HG03575 (cell line): ENCODE data around the gene PRIMPOL.
A peak's percentile ranks its signal among the peaks of the same experiment; 100 is the strongest.

Experiments
- ATAC-seq: cut with Tn5 transposase; IDR thresholded peaks from one replicate; pipeline ENCODE4 v1.9.1; 2021; ENCODE audit not compliant: unreplicated experiment, insufficient number of reproducible peaks, low FRiP score; ENCODE audit errors: extremely low read depth

Gene PRIMPOL

DNA sequence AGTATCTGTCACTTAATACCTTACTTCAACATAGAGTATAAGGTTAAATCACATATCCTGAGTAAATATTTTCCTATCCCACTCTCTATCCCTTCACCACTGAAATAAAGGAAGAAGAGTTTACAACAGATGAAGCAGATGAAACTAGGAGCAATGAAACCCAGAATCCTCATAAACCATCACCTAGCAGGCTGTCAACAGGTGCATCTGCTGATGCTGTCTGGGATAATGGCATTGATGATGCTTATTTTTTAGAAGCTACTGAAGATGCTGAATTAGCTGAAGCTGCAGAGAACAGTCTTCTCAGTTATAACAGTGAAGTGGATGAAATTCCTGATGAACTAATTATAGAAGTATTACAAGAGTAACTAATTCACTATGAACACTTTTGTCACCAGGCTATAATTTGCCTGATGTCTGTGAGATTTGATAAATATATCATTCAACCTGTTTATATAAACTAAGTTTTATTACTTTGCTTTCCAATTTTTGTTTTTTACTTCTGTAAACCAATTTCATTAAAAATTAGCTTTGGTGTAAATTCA is 44.9 kb downstream of the PRIMPOL start:
- no peak for ATAC-seq

DNA sequence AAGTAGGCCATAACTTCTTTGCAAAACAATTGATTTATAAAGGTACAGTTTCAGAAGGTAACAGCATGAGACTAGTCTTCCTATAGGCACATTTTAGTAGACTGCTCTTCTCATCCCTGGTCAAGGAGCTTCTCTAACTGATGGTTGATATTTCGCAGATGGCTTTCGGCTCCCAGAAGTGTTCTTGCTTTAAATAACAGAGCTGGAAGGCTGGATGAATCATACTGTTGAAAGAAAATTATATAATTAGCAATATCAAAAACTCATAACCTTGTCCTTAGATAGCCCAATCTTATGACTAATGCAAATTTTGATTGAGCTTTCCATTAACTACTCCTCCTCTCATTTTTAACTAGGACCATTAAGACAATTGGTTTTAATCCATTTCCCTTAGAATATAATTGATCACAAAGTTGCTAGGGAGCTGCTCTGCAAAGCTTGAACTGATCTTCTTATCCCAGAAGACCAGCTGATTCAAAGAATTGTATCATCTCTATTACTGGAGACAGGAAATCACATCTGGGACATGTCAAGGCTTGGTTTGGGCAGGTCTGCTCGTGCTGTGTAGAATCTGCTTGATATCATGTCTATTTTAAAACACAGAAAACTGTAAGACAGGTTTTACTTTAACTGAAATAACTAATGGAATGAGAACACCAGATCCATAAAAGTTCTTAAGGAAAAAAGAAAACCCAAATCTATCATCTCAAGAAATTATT is 45.8 kb downstream of the PRIMPOL start:
- ATAC-seq, result no peak

GRCh38 chr4:184697956-184698355 is 48.4 kb downstream of the PRIMPOL start:
- ATAC-seq, result no peak

GRCh38 chr4:184699941-184700340 is 50.4 kb downstream of the PRIMPOL start:
- ATAC-seq, result no peak

DNA sequence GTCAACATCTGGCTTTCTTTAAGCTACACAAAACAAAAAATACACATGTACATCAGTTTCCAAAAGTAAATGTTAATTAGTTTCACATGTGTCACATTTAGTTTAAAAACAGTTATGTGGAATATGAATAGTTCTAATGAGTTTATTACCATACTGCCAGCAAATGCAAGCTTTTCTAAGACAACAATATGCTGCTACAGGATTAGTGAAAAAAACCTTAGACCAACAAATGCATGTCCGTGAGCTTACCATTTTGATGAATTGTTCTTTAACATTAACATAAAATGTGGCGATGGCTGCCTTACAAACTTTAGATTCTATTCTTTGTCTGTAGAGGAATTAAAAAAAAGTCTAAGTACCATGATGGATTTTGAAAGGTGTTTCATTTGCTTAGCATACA is 52.6 kb downstream of the PRIMPOL start:
- ATAC-seq, result no peak

DNA sequence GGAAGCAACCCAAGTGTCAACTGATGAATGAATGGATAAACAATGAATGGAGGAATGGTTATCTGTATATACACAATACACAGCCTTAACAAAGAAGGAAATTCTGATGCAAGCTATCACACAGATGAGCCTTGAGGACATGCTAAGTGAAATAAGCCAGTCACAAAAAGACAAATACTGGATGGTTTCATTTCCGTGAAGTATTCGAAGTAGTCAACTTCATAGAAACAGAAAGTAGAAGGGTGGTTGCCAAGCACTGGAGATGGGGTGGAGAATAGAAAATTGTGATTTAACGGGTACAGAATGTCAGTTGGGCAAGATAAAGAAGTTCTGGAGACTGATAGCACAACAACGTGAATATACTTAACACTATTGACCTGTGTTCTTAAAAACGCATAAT is 56.2 kb downstream of the PRIMPOL start:
- no peak for ATAC-seq

GRCh38 chr4:184706453-184706852 is 56.9 kb downstream of the PRIMPOL start:
- ATAC-seq, result no peak

DNA sequence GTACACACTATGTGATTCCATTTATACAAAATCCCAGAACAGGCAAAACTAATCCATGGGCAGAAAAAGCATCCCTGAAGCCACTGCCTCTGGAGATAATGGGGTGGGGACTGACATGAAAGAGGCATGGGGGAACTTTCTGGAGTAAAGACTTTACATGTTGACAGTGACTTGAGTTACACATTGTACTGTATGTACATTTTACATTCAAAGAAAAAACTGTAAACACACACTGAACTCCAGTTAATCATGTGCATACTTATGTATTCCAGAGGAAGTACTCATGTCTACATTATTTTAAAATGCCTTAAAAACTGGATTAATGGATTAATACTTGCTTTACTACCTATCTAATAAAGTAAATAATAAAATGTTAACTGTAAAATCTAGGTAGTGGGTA is 62.8 kb downstream of the PRIMPOL start:
- ATAC-seq, result no peak

- ATAC-seq, result no peak
Measured at GRCh38 chr4:184713887-184714286, 64.3 kb downstream of the PRIMPOL start.

DNA sequence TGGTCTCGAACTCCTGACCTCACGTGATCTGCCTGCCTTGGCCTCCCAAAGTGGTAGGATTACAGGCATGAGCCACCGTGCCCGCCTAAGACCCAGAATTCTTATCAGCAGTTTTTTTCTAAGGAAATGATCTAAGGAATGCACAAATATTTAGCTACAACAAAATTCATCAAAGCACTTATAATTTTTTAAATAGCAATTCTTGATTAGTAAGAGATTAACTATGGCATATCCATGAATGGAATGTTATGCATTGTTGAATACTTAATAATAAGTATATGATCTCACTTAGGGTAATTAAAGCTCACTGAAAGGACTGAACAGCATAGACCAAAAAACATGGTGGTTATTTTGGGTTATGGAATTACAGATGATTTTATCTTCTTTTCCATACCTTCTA is 66.0 kb downstream of the PRIMPOL start:
- ATAC-seq, result no peak

GRCh38 chr4:184719407-184719806 is 69.9 kb downstream of the PRIMPOL start:
- no peak for ATAC-seq

- ATAC-seq, result no peak
Measured at GRCh38 chr4:184721254-184721653, 71.7 kb downstream of the PRIMPOL start.

DNA sequence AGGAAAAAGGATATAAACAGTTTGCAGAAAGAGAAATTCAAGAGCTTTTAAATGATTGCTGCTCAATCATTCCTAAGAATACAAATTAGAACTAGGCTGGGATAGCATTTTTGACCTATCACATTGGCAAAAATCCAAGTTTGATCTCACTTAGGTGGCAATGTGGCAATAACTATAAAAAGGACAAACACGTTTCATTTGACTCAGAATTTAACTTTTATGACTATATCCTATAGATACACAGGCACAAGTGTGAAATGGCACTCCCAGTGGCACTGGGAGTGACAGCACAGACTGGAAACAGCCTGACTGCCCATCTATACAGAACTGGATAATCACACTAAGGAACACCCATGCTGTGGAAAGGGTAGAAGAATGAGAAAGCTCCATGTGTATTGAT is 73.3 kb downstream of the PRIMPOL start:
- no peak for ATAC-seq

DNA sequence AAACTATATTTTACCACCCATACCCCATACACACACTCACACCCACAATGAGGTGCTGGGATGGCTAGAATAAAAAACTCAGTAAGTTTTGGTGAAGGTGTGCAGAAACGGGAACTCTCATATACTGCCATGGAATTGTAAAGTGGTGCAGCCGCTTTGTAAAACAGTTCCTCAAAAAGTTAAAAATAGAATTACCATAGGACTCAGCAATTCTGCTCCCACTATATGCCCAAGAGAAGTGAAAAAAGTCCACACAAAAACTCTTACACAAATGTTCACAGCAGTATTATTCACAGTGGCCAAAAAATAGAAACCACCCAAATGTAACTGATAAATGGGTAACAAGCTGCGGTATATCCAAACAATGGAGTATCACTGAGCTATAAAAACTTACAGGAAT is 77.9 kb downstream of the PRIMPOL start:
- ATAC-seq, result no peak

DNA sequence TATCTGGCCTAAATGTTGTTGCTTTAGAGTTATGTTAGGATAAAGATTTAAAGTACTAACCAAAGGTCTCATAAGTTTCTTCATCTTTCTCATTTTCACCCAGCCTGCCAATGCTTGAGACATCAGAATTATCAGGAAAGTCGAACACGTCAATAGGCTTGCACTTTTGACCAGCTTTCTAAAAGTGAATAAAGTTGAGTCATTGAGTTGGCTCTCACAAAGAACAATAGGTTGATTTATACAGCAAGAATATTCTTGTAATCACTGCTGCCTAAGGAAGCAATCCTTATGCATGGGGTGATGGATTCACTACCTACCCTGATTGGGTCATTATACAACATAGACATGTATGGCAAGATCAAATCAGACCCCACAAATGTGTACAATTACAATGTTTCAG is 79.3 kb downstream of the PRIMPOL start:
- ATAC-seq, result no peak

DNA sequence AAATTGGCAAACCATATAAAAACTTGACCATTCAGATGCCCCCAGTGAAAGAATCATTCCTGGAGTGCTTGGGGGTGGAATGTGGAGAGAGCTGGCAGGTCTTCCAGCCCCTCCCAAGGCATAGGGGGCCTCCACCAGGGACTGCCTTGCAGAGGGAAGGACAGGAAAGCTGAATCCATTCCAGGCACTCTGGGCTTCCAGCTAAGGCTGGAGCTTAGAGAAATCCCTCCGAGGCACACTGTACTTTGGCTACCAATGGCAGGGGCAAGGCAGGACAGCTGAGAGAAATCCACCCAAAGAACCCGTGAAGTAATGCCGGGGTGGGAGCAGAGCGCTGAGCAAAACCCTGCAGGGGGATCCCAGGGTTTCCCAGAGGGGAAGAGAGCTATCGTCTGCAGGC is 80.4 kb downstream of the PRIMPOL start:
- no peak for ATAC-seq

DNA sequence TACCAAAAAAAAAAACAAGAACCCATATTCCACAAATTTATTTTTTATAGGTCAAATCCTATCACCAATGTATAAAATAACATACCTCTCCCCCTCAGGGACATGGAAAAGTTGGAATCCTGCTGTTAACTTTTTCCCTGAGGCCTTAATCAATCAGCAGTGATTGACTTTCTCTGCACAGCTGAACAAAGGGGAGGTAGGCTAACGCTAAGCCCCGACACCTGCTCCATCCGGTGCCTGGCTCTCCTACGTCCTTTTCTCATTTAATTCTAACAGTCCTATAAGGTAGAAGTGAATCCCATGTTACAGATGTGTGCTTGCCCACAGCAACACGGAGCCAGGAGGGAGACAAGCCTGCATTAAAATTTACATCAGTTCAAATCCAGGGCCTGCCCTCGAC is 81.5 kb downstream of the PRIMPOL start:
- no peak for ATAC-seq

DNA sequence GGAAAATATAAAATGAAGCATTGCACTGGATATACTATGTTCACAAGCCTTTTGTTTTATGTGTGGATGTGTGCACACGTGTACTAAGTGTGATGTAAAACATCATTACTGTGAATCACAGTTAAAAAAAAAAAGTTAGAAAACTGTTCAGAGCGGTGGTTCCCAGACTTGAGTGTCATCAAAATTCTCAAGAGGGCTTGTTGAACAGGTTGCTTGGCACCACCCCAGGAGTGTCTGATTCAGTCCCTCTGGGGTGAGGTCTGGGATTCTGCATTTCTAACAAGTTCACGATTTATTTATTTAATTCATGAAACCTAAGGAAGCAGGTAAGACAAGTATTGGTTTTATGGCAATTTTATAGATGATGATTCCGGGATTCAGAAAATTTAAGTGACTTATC is 82.6 kb downstream of the PRIMPOL start:
- no peak for ATAC-seq

DNA sequence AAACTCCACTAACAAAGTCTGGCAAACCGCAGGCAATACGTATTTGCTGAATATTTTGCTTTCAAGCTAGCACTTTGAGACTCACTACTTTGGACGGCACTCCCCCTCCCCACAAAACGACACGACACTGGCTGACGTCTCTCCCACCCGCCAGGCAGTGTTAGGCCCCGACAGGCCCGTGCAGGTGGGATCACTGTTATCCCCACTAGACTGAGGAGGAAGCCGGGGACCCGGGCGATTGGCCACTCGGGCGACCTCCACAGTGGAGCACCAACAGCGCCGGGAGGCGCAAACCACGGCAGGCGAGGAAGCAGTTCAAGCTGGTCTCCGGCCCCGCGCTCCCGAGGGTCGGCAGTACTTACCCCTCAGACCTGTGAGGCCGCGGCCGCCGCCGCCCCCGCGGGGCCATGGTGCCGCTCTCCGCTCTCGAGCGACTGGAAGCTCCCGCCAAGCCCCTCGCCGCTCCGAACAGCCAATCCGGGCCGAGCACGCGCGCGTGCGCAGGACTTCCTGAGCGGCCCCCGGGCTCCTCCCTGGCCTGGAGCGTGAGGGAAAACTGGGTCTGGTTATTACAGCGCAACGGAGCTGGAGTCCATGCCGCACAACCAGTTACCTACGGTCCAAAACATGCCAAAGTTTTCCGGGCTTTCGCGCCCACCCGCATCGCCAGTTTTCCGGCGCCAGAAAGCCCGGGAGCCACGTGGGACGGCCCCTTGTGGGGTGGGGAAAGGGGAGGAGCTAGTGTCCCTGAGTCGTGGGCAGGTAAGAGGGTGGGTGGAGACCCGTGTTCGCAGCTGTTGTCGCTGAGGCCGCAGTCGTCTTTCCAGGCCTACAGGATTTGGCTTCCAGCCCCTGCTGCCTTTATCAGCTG is 84.4 kb downstream of the PRIMPOL start, which contains the start of gene CENPU:
CENPU (minus strand) TSS at position 443 of the 871 bp plus-strand sequence; CDS start at position 409, 34 bp downstream.
- peak; percentile 82 for ATAC-seq

DNA sequence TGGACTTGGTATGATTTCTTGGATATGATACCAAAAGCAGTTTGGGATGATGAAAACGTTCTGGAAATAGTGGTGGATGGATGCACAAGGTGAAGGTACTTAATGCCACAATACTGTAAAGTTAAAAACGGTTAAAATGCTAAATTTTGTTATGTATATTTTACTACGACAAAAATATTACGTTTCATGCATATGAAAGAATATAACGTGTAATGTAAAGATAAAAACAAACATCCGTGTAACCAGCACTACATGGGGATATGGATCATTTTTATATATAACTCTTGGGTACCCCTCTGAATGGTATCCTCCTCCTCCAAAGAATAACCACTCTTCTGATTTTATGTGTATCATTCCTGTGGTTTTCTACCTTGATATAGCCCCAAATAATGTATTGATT is 85.2 kb downstream of the PRIMPOL start:
- no peak for ATAC-seq
